Epithelial cell of proximal tubule (primary cell): ENCODE data around the gene FSTL4. TPM values are rescaled to one million over a fixed set of nuclear protein-coding genes. Genes with fewer than 3 reads are reported as not detected.

Experiments
- DNase-seq: peaks from one replicate; pipeline ENCODE4 v3.0.0-alpha.2; 2011; ENCODE audit warnings: low read depth
- H3K4me3 ChIP-seq: 2 replicates; pipeline ENCODE4 v1.5.1; 2011; ENCODE audit warnings: low read depth, mild to moderate bottlenecking, low read length
- total RNA-seq: library from RNA; depleted of rRNA; stranded (reverse); fragments of >200 nt; gene quantifications from 2 replicates; pipeline ENCODE4 v1.2.3, GENCODE V29; 2015
- TF ChIP-seq, protein P1 (sequence below): conservative IDR thresholded peaks from 2 replicates; pipeline ENCODE4 v1.5.1; 2012; ENCODE audit warnings: low read depth, mild to moderate bottlenecking, low read length

Gene FSTL4
- total RNA-seq, 1 donor from 2014 or later: not detected

DNA sequence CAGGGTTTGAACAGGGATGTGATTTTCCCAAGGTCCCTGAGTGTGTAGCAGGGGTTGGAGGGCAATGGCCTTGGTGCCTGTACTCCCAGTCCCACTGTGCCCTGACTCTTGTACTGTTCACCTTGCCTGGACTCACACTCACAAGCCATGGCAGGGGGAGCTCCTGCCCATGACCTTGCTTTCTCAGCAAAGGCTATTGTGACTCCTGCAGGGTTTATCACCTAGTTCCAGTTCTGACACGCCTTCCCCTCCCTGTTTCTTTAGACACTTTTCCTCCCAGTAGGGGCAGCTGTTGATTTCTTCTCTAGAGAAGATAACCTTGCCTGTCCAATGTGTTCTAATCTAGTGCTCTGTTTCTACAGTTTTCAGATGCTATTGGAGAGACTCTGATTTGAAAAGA is 139.5 kb downstream of the FSTL4 start:
- no peak for DNase-seq
- TF ChIP-seq, protein P1, sequence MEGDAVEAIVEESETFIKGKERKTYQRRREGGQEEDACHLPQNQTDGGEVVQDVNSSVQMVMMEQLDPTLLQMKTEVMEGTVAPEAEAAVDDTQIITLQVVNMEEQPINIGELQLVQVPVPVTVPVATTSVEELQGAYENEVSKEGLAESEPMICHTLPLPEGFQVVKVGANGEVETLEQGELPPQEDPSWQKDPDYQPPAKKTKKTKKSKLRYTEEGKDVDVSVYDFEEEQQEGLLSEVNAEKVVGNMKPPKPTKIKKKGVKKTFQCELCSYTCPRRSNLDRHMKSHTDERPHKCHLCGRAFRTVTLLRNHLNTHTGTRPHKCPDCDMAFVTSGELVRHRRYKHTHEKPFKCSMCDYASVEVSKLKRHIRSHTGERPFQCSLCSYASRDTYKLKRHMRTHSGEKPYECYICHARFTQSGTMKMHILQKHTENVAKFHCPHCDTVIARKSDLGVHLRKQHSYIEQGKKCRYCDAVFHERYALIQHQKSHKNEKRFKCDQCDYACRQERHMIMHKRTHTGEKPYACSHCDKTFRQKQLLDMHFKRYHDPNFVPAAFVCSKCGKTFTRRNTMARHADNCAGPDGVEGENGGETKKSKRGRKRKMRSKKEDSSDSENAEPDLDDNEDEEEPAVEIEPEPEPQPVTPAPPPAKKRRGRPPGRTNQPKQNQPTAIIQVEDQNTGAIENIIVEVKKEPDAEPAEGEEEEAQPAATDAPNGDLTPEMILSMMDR: no peak
- no peak overlapping the region for H3K4me3 ChIP-seq

DNA sequence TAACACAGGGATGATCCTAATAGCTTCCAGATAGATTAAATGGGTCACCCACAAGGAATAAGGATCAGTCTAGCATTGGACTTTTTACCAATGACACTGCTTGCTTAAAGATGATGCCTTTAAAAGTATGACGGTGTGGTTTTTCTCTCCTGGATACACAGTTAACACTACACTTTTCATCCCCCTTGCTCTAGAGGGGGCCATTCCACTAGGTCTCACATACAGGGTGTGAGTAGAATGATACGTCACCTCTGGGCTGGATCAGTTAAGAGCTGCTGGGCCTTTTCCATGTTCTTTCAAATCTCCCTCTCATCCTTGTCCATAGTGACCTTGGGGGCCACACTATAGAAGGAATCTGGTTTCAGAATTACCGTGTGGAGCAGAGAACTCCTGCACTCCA is 140.6 kb downstream of the FSTL4 start:
- DNase-seq: no peak
- no peak overlapping the region for H3K4me3 ChIP-seq
- TF ChIP-seq, protein P1: no peak

DNA sequence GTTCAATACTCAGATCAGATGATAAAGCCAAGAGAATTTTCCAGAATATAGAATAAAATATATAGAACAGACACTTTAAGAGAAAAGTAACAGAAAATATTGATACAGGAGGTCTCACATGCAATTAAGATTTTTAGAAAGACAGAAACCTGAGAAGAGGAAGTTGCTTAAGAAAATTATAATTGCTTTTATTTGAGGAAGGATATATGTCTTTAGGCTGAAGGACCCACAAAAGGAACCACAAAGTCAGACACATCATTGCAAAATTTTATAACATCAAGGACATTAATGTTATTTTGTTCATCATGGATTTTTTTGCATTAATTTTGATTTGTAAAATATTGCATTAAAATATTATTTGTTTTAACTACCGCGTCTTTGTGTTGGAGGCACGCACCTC is 141.5 kb downstream of the FSTL4 start:
- DNase-seq: no peak
- TF ChIP-seq, protein P1: no peak

DNA sequence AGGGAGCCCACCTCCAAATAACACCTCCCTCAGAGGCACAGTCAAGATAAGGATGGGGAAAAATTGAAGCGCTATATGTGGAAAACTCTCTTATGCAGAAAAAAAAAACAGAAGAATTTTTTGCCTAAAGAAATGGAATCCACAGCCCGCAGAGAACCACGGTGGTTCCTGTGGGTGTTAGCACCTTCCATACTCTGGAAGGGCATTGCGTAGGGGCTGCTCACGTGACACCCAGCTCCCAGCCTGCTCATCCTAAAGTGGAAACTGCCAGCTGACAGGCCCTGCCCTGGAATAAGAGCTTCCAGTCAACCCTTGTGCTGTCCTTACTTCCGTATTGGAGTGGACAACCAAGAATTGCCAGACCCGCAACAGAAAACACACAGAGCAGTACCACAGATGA is 142.5 kb downstream of the FSTL4 start:
- DNase-seq: no peak
- TF ChIP-seq, protein P1: no peak
- H3K4me3 ChIP-seq: no peak overlapping the region

More for the DNA sequence above, 141.5 kb downstream of the FSTL4 start:
- no peak overlapping the region for H3K4me3 ChIP-seq

DNA sequence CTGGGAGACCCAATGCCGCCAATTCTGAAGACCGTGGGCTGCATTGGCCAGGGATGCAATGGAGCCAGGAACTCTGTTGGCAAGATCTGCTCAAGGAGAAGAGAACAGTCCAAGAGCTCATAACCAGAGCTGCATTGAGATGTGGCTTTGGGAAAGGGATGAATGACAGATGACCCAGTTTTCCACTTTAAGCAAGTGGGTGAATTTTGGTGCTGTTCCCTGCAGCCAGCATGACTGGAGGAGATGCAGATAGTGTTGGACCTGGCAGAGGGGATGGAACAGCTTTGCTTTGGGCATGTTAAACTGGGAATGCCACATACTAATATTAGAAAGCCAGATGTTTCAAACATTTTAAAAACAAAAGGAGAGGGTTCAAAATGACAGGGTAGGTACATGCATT is 143.1 kb downstream of the FSTL4 start:
- DNase-seq: no peak
- no peak overlapping the region for H3K4me3 ChIP-seq
- TF ChIP-seq, protein P1: no peak

DNA sequence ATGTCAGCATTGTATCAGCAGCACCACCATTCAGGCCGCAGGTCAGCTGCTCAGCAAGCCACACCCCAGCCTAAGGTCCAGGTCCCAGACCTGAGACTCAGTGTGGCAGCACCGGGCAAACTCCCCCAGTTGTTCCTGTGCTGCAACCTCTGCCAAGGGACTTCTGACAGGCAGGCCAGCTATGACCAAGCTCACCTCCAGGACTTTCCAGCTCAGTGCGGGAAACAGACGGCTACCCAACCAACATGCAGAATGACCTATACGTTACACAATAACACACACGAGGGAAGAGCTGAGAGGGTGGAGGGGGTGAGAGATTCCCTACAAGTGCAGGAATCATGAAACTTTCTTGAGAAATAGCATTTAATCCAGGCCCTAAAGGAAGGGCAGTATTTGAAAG is 143.7 kb downstream of the FSTL4 start:
- DNase-seq: no peak
- TF ChIP-seq, protein P1: no peak
- no peak overlapping the region for H3K4me3 ChIP-seq

DNA sequence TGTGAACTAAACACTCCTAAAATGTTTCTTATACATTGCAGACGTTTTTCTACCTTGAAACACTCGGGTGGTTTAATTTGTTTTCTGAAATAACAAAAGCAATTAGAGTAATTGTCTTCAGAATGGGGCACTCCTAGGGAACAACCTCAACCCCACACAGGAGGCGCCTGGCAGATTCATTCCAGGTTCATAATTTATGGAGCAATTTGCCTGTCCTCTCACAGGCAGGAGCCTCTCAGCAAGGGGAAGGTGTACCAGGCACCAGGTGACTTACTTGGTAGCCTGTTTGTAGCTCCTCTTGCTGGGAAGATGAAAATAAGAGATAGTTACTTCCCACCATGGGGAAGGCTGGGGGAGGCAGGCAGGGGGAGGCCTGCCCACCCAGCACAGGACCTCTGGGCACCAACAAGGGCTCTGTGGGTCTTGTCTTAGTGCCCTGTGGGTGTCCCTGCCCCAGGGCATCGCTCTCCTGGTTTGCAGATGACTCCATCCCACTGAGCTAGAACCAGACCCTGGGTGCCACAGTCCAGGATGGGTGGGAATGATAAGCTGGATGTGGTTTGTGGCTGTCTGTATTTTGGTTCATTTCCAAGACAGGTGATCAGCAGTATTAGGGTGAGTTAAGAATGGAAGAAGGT is 144.4 kb downstream of the FSTL4 start:
- H3K4me3 ChIP-seq: no peak overlapping the region
- no peak for DNase-seq
- TF ChIP-seq, protein P1: no peak
